ENCODE measurements around the gene DRD1.

DRD1 gene

DNA sequence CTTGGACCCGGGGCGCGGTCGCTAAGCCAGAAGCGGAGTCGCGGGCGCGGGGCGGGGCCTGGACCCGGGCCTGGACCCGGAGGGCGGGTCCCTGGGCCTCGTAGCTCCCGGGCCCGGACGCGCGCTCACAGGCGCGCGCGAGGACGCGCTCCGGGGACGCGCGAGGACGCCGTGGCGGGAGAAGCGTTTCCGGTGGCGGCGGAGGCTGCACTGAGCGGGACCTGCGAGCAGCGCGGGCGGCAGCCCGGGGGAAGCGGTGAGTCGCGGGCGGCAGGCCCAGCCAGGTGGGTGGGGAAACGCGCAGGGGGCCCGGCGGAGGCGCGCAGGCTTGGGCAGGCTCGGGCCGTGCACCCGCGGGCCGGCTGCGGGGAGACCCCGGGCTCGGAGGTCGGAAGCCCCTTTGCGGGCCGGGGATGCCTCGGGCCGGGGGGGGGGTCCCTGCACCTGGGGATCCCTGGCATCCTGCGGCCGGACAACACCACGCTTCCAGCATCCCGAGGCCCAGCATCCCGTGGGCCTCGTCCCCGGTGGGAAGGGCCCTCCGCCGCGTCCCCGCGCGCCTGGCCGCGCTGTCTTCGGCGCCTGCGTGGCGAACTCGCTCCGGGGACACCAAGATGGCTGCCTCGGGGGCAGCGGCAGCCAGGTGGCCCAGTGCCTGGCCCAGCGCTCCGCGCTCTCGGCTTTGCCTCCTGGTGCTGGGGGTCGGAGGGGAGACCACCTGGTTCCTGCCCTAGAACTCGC, 34.6 kb upstream of the DRD1 start, which contains the start of gene SFXN1:
Gene SFXN1, plus strand, starts transcription at position 177 of the 741 bp plus-strand sequence. CDS start 13,544 bp downstream, outside the sequence.
- H3K9ac ChIP-seq (ENCODE audit: low read length), result peak within 1 kb of the TSS; percentile 68
- H3K9me3 ChIP-seq (ENCODE audit: control insufficient read depth, low read length), result no peaks in the 10 kb centered on the region
- H3K36me3 ChIP-seq (ENCODE audit: control insufficient read depth, insufficient read depth, low read length), result no peaks in the 10 kb centered on the region
- H3K27me3 ChIP-seq (ENCODE audit: control insufficient read depth, insufficient read depth, low read length), result no peaks in the 10 kb centered on the region
- H3K4me1 ChIP-seq (ENCODE audit: control insufficient read depth, insufficient read depth, low read length), result no peaks in the 10 kb centered on the region
- peak within 1 kb of the TSS; percentile 64 for H3K4me3 ChIP-seq (ENCODE audit: low read length)

DNA sequence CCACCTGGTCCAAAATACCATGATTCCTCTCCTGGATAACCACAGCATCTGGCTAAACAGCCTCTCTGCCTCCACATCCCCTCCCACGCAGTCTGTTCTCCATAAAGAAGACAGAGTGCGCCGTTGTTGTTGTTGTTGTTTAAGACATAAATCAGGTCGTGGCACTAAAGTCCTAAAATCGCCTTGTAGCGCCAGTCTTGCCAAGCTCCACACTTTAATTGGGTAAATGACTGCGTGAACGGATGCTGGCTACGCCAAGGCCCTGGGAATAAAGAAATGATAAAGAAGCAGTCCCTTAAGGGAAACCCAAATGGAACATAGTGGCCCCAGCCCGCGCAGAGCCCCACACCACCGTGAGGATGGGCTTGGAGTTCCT, 34.0 kb upstream of the DRD1 start:
- Histone ChIP-seq H3K9me3 (ENCODE audit: control insufficient read depth, low read length) (no peaks in the 10 kb centered on the region), H3K9ac (ENCODE audit: low read length) (no peak overlapping the region), H3K4me3 (ENCODE audit: low read length) (no peak overlapping the region), H3K27me3 (ENCODE audit: control insufficient read depth, insufficient read depth, low read length) (no peaks in the 10 kb centered on the region), H3K4me1 (ENCODE audit: control insufficient read depth, insufficient read depth, low read length) (no peaks in the 10 kb centered on the region), H3K36me3 (ENCODE audit: control insufficient read depth, insufficient read depth, low read length) (no peaks in the 10 kb centered on the region)

DNA sequence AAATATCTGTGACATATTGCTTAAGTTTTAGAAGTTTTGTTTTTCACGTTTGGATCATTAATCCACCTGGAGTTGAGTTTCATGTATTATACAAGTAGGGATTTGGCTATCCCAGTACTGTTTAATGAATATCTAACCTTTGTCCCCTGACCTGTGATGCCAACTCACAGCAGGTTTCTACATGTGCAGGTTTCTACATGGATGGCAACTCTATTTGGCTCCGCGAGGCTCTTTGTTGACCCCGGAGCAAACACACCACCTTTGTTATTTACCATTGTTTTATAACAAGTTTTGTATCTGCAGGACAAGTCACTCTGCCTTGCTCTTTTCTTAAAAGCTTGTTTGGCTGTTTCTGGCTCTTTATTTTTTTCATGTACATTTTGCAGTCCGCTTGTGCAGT, 33.5 kb upstream of the DRD1 start:
- H3K9me3 ChIP-seq (ENCODE audit: control insufficient read depth, low read length), result no peaks in the 10 kb centered on the region
- H3K27me3 ChIP-seq (ENCODE audit: control insufficient read depth, insufficient read depth, low read length), result no peaks in the 10 kb centered on the region
- H3K36me3 ChIP-seq (ENCODE audit: control insufficient read depth, insufficient read depth, low read length), result no peaks in the 10 kb centered on the region
- H3K4me1 ChIP-seq (ENCODE audit: control insufficient read depth, insufficient read depth, low read length), result no peaks in the 10 kb centered on the region
- no peak overlapping the region for H3K4me3 ChIP-seq (ENCODE audit: low read length)
- no peak overlapping the region for H3K9ac ChIP-seq (ENCODE audit: low read length)

DNA sequence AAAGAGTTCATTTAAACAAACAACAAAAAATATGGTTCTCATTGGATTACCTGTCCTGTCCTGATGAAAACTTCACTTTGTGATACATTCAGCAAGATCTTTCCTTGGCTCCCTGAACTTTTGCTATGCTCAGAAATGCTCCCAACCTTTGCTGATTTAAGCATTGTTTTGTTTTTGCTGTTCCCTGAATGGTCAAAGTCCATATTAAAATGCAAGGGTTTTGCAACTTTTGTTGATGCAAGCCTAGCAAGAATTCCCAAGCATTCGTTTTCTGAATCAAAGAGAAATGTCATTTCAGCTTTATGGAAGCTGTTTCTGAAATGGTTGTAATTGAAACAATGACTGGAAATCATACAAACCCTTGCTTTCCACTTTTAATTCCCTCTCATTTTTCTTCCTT, 31.3 kb upstream of the DRD1 start:
- Histone ChIP-seq H3K36me3 (ENCODE audit: control insufficient read depth, insufficient read depth, low read length) (no peaks in the 10 kb centered on the region), H3K27me3 (ENCODE audit: control insufficient read depth, insufficient read depth, low read length) (no peaks in the 10 kb centered on the region), H3K4me3 (ENCODE audit: low read length) (no peak overlapping the region), H3K9ac (ENCODE audit: low read length) (no peak overlapping the region), H3K4me1 (ENCODE audit: control insufficient read depth, insufficient read depth, low read length) (no peaks in the 10 kb centered on the region), H3K9me3 (ENCODE audit: control insufficient read depth, low read length) (no peaks in the 10 kb centered on the region)

DNA sequence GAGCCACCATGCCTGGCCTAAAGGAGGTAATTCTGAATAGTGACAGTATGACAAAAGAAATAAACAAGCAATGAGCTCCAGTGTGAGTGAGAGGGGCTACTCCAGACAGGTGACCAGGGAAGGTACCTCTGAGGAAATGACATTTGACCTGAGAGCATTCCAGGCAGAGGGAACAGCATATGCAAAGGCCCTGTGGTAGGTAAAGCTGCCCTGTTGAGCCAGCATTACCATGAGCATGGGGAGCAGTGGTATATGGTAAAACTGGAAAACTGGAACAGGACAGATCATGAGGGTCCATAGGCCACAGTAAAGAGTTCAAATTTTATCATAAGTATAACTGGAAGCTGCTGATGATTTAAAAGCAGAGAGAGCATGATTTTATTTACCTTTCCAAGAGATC, 28.4 kb upstream of the DRD1 start:
- Histone ChIP-seq H3K4me3 (ENCODE audit: low read length) (no peak overlapping the region), H3K27me3 (ENCODE audit: control insufficient read depth, insufficient read depth, low read length) (no peaks in the 10 kb centered on the region), H3K9me3 (ENCODE audit: control insufficient read depth, low read length) (no peaks in the 10 kb centered on the region), H3K4me1 (ENCODE audit: control insufficient read depth, insufficient read depth, low read length) (no peaks in the 10 kb centered on the region), H3K36me3 (ENCODE audit: control insufficient read depth, insufficient read depth, low read length) (no peaks in the 10 kb centered on the region), H3K9ac (ENCODE audit: low read length) (no peak overlapping the region)

GRCh38 chr5:175471628-175472027, 27.6 kb upstream of the DRD1 start:
- no peaks in the 10 kb centered on the region for H3K27me3 ChIP-seq (ENCODE audit: control insufficient read depth, insufficient read depth, low read length)
- no peaks in the 10 kb centered on the region for H3K36me3 ChIP-seq (ENCODE audit: control insufficient read depth, insufficient read depth, low read length)
- no peaks in the 10 kb centered on the region for H3K4me1 ChIP-seq (ENCODE audit: control insufficient read depth, insufficient read depth, low read length)
- no peak overlapping the region for H3K4me3 ChIP-seq (ENCODE audit: low read length)
- H3K9me3 ChIP-seq (ENCODE audit: control insufficient read depth, low read length), result no peaks in the 10 kb centered on the region
- no peak overlapping the region for H3K9ac ChIP-seq (ENCODE audit: low read length)

GRCh38 chr5:175471196-175471595, 27.2 kb upstream of the DRD1 start:
- Histone ChIP-seq H3K4me3 (ENCODE audit: low read length) (no peak overlapping the region), H3K27me3 (ENCODE audit: control insufficient read depth, insufficient read depth, low read length) (no peaks in the 10 kb centered on the region), H3K36me3 (ENCODE audit: control insufficient read depth, insufficient read depth, low read length) (no peaks in the 10 kb centered on the region), H3K4me1 (ENCODE audit: control insufficient read depth, insufficient read depth, low read length) (no peaks in the 10 kb centered on the region), H3K9ac (ENCODE audit: low read length) (no peak overlapping the region), H3K9me3 (ENCODE audit: control insufficient read depth, low read length) (no peaks in the 10 kb centered on the region)

GRCh38 chr5:175470781-175471180, 26.8 kb upstream of the DRD1 start:
- Histone ChIP-seq H3K9me3 (ENCODE audit: control insufficient read depth, low read length) (no peaks in the 10 kb centered on the region), H3K36me3 (ENCODE audit: control insufficient read depth, insufficient read depth, low read length) (no peaks in the 10 kb centered on the region), H3K4me1 (ENCODE audit: control insufficient read depth, insufficient read depth, low read length) (no peaks in the 10 kb centered on the region), H3K9ac (ENCODE audit: low read length) (no peak overlapping the region), H3K4me3 (ENCODE audit: low read length) (no peak overlapping the region), H3K27me3 (ENCODE audit: control insufficient read depth, insufficient read depth, low read length) (no peaks in the 10 kb centered on the region)

GRCh38 chr5:175469916-175470315, 25.9 kb upstream of the DRD1 start:
- Histone ChIP-seq H3K36me3 (ENCODE audit: control insufficient read depth, insufficient read depth, low read length) (no peaks in the 10 kb centered on the region), H3K9me3 (ENCODE audit: control insufficient read depth, low read length) (no peaks in the 10 kb centered on the region), H3K4me1 (ENCODE audit: control insufficient read depth, insufficient read depth, low read length) (no peaks in the 10 kb centered on the region), H3K27me3 (ENCODE audit: control insufficient read depth, insufficient read depth, low read length) (no peaks in the 10 kb centered on the region), H3K9ac (ENCODE audit: low read length) (no peak overlapping the region), H3K4me3 (ENCODE audit: low read length) (no peak overlapping the region)

GRCh38 chr5:175468892-175469291, 24.9 kb upstream of the DRD1 start:
- Histone ChIP-seq H3K9me3 (ENCODE audit: control insufficient read depth, low read length) (no peaks in the 10 kb centered on the region), H3K4me1 (ENCODE audit: control insufficient read depth, insufficient read depth, low read length) (no peaks in the 10 kb centered on the region), H3K4me3 (ENCODE audit: low read length) (no peak overlapping the region), H3K36me3 (ENCODE audit: control insufficient read depth, insufficient read depth, low read length) (no peaks in the 10 kb centered on the region), H3K9ac (ENCODE audit: low read length) (no peak overlapping the region), H3K27me3 (ENCODE audit: control insufficient read depth, insufficient read depth, low read length) (no peaks in the 10 kb centered on the region)

- no peaks in the 10 kb centered on the region for H3K4me1 ChIP-seq (ENCODE audit: control insufficient read depth, insufficient read depth, low read length)
- H3K4me3 ChIP-seq (ENCODE audit: low read length), result no peak overlapping the region
- H3K9ac ChIP-seq (ENCODE audit: low read length), result no peak overlapping the region
- H3K36me3 ChIP-seq (ENCODE audit: control insufficient read depth, insufficient read depth, low read length), result no peaks in the 10 kb centered on the region
- H3K9me3 ChIP-seq (ENCODE audit: control insufficient read depth, low read length), result no peaks in the 10 kb centered on the region
- no peaks in the 10 kb centered on the region for H3K27me3 ChIP-seq (ENCODE audit: control insufficient read depth, insufficient read depth, low read length)
These were observed 24.2 kb upstream of the DRD1 start for GRCh38 chr5:175467983-175468690.

DNA sequence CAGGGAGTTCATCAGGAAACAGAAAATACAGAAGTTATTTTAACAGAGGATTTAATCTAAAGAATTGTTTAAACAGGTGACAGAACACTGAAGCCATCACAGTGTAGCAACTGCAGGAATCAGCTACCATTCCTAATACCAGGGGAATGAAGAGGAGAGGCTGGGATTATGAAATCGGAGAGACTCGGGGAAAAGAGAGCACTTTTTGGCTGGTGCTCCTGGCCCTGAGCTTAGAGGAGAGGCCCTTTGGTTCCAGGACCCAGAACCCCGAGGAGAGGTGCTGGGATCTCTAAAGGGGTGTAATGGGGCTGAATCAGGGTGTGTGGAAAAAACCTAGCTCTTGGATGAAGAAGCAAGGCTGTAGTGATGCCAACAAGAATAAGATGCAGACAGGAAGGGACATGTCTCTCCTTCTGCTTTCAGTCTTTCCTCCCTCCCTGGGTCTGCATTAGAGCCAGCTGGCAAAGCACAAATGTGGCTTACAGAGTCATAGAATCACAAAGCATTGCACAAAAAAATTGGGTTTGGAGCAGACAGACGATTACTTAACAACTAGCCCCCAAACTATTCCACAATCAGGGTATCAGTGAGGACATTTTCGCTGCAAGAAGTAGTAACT, 22.8 kb upstream of the DRD1 start:
- no peaks in the 10 kb centered on the region for H3K4me1 ChIP-seq (ENCODE audit: control insufficient read depth, insufficient read depth, low read length)
- H3K4me3 ChIP-seq (ENCODE audit: low read length), result no peak overlapping the region
- H3K36me3 ChIP-seq (ENCODE audit: control insufficient read depth, insufficient read depth, low read length), result no peaks in the 10 kb centered on the region
- H3K27me3 ChIP-seq (ENCODE audit: control insufficient read depth, insufficient read depth, low read length), result no peaks in the 10 kb centered on the region
- H3K9ac ChIP-seq (ENCODE audit: low read length), result no peak overlapping the region
- no peaks in the 10 kb centered on the region for H3K9me3 ChIP-seq (ENCODE audit: control insufficient read depth, low read length)
